Natural killer cell (primary cell): ENCODE data around the gene CFAP58. TPM values are rescaled to one million over a fixed set of nuclear protein-coding genes. Genes with fewer than 3 reads are reported as not detected.

ENCODE experiments used
- ATAC-seq, 3 donors: fragments of 150-1000 bp in 2 of 3; fragments of 200-7000 bp in 1 of 3; cut with Tn5 transposase; 1 replicate in 1 of 3; 2 replicates in 2 of 3; pipeline ENCODE4 v1.10.0; 2021; ENCODE audit warnings: mild to moderate bottlenecking in 2 of 3, moderate library complexity in 2 of 3
- DNase-seq, 2 donors: peaks; one replicate each; pipeline versions ENCODE4 v3.0.0 to v3.0.0-alpha.2; 2013 to 2021; ENCODE audit warnings: mixed read lengths in 1 of 2
- H3K27ac ChIP-seq: one replicate; pipeline ENCODE4 v1.5.1; 2013; ENCODE audit warnings: mild to moderate bottlenecking, low read length
- H3K27me3 ChIP-seq: one replicate; pipeline ENCODE4 v1.6.1; 2013; ENCODE audit warnings: low read length; ENCODE audit not compliant: control insufficient read depth, insufficient read depth
- H3K36me3 ChIP-seq: one replicate; pipeline ENCODE4 v1.6.1; 2013; ENCODE audit warnings: low read length; ENCODE audit not compliant: control insufficient read depth, insufficient read depth
- H3K4me1 ChIP-seq: one replicate; pipeline ENCODE4 v1.6.1; 2013; ENCODE audit warnings: low read length; ENCODE audit not compliant: control insufficient read depth, insufficient read depth
- H3K4me3 ChIP-seq: one replicate; pipeline ENCODE4 v1.5.1; 2013; ENCODE audit warnings: low read length
- H3K9me3 ChIP-seq: one replicate; pipeline ENCODE4 v1.6.1; 2013; ENCODE audit warnings: low read length; ENCODE audit not compliant: control insufficient read depth, insufficient read depth
- H3K27ac Mint-ChIP-seq, 2 donors: one replicate each; pipeline ENCODE4 v1.8.0; 2022; ENCODE audit warnings: mild to moderate bottlenecking in 2 of 2, mixed read lengths in 2 of 2, moderate library complexity in 1 of 2
- H3K27me3 Mint-ChIP-seq, 2 donors: one replicate each; pipeline ENCODE4 v1.8.0; 2022; ENCODE audit warnings: low read depth in 2 of 2, mixed read lengths in 2 of 2
- H3K36me3 Mint-ChIP-seq: one replicate; pipeline ENCODE4 v1.8.0; 2022; ENCODE audit warnings: mixed read lengths
- H3K4me1 Mint-ChIP-seq, 2 donors: one replicate each; pipeline ENCODE4 v1.8.0; 2022; ENCODE audit warnings: mixed read lengths in 2 of 2
- H3K4me3 Mint-ChIP-seq: one replicate; pipeline ENCODE4 v1.8.0; 2022; ENCODE audit warnings: mild to moderate bottlenecking, moderate library complexity, mixed read lengths
- H3K9me3 Mint-ChIP-seq, 2 donors: one replicate each; pipeline ENCODE4 v1.8.0; 2022; ENCODE audit warnings: mixed read lengths in 2 of 2
- CTCF ChIP-seq: fragments of 200-600 bp; IDR thresholded peaks from one replicate; pipeline ENCODE4 v1.8.0; 2022; ENCODE audit warnings: antibody characterized with exemption
- WGBS: methylation state at CpG from one replicate; pipeline ENCODE4 v1.1.7; 2013; ENCODE audit warnings: missing lambda C conversion rate; ENCODE audit not compliant: insufficient coverage; 5-methylcytosine and 5-hydroxymethylcytosine counted together
- intact Hi-C: fragments of 100-400 bp; cut with micrococcal nuclease; formaldehyde crosslinking; loops from one replicate; pipeline ENCODE4 v1.14.2; 2022
- total RNA-seq, 4 donors: library from RNA; stranded (reverse); fragments of 120-200 nt in 1 of 4; gene quantifications; one replicate each; pipeline versions ENCODE4 v1.2.3 to v1.2.4, GENCODE V29; 2013 to 2022

The CFAP58 gene
- total RNA-seq, 3 donors from 2014 or later (not counting 1 experiment from before 2014, with no cell fraction given) = 0.07 to 0.15 (median 0.11) TPM

DNA sequence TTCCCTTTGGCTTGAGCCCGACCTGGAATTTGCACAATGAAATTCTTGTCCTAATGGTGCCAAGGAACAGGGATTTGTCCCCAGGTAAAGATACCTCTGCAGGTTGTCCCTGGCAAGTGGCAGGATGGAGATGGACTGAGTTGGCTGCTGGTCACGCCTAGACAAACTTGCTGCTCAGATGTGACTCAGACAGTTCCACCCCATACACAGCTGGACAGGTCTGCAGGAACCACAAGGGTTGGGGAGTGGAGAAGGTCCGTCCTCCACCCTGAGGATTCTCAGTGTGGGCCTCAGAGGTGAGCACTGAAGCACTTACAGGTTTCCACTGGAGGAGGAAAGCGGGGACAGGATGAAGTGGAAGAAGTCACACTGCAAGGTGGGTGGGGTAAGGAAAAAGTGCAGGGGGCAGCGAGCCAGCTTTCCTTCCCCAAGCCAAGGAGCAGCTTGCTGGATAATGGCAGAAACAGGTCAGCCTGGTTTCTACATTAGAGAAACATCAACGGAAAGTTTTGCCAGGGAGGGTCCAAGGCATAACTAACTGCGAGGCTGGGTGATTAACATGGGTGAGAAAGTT is 35.8 kb upstream of the CFAP58 start:
- DNase-seq = no peak
- H3K4me3 Mint-ChIP-seq = peak overlapping the region; percentile 57

DNA sequence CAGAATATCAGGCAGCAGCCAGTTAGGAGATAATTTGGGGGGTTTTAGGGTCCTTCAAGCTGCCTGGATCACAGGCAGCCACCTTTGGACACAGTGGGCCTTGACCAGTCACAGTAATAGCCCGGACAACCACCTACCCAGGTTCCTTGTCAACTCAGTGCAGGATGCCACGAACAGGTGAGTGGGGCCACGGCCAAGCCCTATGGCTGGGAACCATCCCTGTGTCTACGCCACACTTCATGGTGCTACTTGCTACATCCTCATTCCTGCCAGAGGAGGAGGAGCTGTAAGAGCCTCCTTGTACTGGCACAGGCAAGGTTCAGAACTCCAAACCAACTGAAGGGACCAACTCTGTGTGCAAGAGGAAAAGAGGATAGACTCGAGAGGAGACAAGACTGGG is 35.3 kb upstream of the CFAP58 start:
- Mint-ChIP-seq H3K36me3 (no peaks in the 10 kb centered on the region), H3K27ac (peak overlapping the region; percentile 70 to 100), H3K4me1 (peaks cover 67 to 80% of the 10 kb centered on the region in 2 donors), H3K9me3 (no peaks in the 10 kb centered on the region), H3K4me3 (no peak overlapping the region), H3K27me3 (no peaks in the 10 kb centered on the region)
- no peak for DNase-seq
- ATAC-seq = no peak
- Histone ChIP-seq H3K4me3 (no peak overlapping the region), H3K36me3 (peaks cover 31% of the 10 kb centered on the region), H3K27ac (no peak overlapping the region), H3K27me3 (no peaks in the 10 kb centered on the region), H3K4me1 (peaks cover 53% of the 10 kb centered on the region), H3K9me3 (no peaks in the 10 kb centered on the region)
- 95% methylated on average over 5 of the region's 5 CpGs for WGBS
- no peak for TF ChIP-seq CTCF
- intact Hi-C loops = loop anchor here (2.0 kb wide), 1 partner anchor 16 kb away; no protein-coding TSS in a partner anchor

More for the DNA sequence above, 35.8 kb upstream of the CFAP58 start:
- no peaks in the 10 kb centered on the region for H3K9me3 ChIP-seq
- H3K36me3 ChIP-seq = peaks cover 36% of the 10 kb centered on the region
- no peaks in the 10 kb centered on the region for H3K9me3 Mint-ChIP-seq
- peaks cover 48% of the 10 kb centered on the region for H3K4me1 ChIP-seq
- no peak overlapping the region for H3K27ac ChIP-seq
- WGBS = 87% methylated on average over 7 of the region's 7 CpGs
- no peaks in the 10 kb centered on the region for H3K27me3 Mint-ChIP-seq
- intact Hi-C loops = loop anchor here (2.0 kb wide), 1 partner anchor 15 kb away; no protein-coding TSS in a partner anchor
- H3K27ac Mint-ChIP-seq = peak overlapping the region; percentile 70 to 100
- no peak overlapping the region for H3K4me3 ChIP-seq
- no peak for TF ChIP-seq CTCF
- peaks cover 67 to 80% of the 10 kb centered on the region in 2 donors for H3K4me1 Mint-ChIP-seq
- H3K27me3 ChIP-seq = no peaks in the 10 kb centered on the region
- no peaks in the 10 kb centered on the region for H3K36me3 Mint-ChIP-seq
- no peak for ATAC-seq

DNA sequence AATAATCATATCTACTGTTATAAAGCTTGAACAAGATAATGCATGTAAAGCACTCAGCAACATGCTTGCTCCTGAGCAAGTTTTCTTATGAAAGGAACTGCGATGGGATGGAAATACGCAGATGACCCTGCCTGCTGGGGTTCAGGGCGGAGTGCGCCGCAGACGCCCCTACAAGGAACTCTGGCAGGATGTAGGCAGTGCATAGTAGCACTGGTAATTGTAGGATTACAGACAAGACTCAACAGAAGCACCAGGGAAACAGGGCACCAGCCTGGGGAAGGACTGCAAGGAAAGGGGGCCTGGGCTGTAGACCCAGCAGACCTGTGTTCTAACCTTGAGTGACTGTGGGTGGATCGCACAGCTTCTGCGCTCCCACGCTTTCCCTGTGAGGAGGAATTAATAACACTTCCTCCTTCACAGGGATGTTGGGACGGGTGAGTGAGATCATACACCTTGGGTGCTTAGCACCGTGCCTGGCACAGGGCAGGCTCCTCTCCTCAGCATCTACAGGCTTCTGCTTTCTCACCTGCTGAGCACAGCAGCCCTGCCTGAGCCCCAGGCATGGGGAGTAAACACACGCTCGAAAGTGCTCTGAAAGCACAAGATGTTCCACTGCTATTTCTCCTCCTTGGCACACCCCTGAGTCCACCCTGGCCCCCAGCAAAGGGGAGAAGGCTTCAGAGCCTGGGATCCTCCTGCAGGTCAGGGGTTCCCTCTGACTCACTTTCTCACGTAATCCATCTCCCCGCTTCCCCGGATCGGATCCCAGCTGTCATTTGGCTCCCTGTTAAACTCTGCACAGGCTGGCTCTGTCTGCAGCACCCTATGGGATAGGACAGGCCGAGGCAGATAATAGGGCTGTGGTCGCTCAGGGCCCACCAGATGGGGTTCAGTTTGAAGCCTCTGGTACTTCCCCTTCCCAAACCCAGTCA is 34.6 kb upstream of the CFAP58 start:
- DNase-seq = peak in 1 of 2 donors; percentile 15
- no peak for ATAC-seq
- Histone ChIP-seq H3K4me1 (peaks cover 61% of the 10 kb centered on the region), H3K4me3 (no peak overlapping the region), H3K36me3 (peaks cover 24% of the 10 kb centered on the region), H3K27me3 (no peaks in the 10 kb centered on the region), H3K9me3 (no peaks in the 10 kb centered on the region), H3K27ac (no peak overlapping the region)
- peak overlapping the region; percentile 70 to 100 for H3K27ac Mint-ChIP-seq
- no peaks in the 10 kb centered on the region for H3K27me3 Mint-ChIP-seq
- TF ChIP-seq CTCF = no peak
- intact Hi-C loops = loop anchor here (2.0 kb wide), 1 partner anchor 16 kb away; no protein-coding TSS in a partner anchor
- peaks cover 73 to 83% of the 10 kb centered on the region in 2 donors for H3K4me1 Mint-ChIP-seq
- H3K9me3 Mint-ChIP-seq = no peaks in the 10 kb centered on the region
- WGBS = 80% methylated on average over 18 of the region's 19 CpGs
- H3K4me3 Mint-ChIP-seq = peak overlapping the region; percentile 47
- H3K36me3 Mint-ChIP-seq = no peaks in the 10 kb centered on the region
